Inflammatory macrophage treated with lipopolysaccharide for 4 hours (primary cell): ENCODE measurements around the gene KRT74.
"Not testable (repeated sequence)": the region's sequence is repeated elsewhere in the genome, so short reads cannot be mapped to it uniquely, and the experiment has no call there.

ENCODE experiments used
- DNase-seq: peaks from one replicate; pipeline ENCODE4 v3.0.0-alpha.2; 2020

The KRT74 gene

DNA sequence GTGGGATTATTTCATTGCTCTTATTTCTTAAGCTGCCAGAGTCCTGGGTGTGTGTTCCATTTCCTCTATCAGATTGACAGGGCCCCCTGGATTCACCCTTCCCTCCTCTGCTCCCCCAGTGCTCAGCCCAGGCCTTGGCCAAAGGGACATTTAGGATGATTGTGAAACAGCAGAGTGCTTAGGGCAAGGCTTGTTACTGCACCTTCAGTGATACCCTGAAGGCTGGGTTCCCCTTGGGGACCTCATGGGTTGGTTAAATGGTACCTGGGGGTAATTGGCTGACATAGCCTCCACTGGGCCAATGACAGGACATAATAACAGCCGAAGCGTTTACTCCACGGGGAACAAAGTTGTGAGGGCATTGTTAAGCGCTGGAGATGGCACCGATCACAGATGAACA is 28.9 kb upstream of the KRT74 start:
- no peak for DNase-seq

DNA sequence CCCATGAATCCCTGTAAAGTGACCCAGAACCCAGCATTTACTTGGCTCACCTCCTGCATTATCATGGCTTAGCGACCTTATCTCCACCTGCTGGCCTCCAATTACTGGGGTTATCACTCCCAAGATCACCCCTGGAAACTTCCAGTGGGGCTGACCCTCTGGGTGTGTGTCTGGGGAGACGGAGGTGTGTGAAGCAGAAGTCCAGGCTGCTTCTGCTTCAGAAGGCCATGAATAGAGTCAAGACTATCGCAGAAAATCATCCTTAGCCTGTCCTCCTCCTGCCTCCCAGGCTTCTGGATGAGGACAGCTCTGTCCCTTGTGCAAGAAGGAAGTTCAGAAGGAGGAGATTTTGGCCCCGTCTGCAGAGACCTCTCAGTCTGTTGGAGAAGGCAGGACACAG is 28.0 kb upstream of the KRT74 start:
- DNase-seq = no peak

DNA sequence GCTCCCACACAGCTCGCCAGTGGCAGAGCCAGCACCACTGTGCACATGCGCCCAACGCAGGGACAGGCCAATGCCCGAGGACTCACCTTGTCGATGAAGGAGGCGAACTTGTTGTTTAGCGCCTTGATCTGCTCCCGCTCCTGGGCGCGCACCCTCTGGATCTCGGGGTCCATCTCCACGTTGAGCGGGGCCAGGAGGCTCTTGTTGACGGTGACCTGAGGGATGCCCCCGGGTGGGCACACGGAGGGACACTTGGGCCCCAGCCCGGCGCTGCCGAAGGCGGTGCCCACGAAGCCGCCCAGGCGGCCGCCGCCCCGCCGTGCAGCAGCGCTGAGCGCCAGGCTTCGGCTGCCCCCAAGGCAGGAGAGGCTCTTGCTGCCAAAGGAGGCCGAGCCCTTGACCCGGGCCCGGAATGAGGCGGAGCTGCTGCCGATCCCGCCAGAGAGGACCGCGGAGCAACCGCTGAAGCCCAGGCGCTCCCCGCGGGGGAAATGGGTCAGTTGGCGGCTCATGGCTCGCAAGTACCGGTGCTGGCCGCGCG is 27.4 kb upstream of the KRT74 start, which contains the start of gene KRT72:
KRT72 (minus strand) TSS at position 523 of the 541 bp plus-strand sequence; CDS start at position 512, 11 bp downstream.
- no peak for DNase-seq

DNA sequence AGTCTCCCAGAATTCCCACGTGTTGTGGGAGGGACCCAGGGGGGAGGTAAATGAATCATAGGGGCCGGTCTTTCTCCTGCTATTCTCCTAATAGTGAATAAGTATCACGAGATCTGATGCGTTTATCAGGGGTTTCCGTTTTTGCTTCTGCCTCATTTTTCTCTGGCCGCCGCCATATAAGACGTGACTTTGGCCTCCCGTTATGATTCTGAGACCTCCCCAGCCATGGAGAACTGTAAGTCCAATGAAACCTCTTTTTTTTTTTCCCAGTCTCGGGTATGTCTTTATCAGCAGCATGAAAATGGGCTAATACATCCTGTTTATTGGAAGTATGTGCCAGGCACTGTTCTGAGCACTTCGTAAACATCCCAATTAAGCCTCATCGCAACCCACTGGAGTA is 26.8 kb upstream of the KRT74 start:
- DNase-seq = no peak

DNA sequence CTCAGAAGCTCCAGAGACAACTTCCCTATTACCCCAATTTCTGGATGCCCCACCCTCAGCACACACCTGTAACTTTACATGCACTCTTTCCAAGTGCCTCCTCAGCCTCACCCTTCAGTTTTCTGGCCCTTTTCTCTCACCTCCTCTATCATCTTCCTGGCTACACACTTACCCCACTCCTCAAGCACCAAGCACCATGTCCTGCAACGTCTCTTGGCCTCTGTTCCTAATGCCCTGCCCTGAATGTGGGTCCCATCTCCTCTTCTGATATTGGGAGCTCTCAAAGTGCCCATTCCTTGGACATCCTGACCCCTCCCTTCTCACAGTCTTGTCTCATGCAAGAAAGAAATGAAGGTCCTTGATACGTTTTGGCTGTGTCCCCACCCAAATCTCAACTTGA is 26.4 kb upstream of the KRT74 start:
- no peak for DNase-seq

DNA sequence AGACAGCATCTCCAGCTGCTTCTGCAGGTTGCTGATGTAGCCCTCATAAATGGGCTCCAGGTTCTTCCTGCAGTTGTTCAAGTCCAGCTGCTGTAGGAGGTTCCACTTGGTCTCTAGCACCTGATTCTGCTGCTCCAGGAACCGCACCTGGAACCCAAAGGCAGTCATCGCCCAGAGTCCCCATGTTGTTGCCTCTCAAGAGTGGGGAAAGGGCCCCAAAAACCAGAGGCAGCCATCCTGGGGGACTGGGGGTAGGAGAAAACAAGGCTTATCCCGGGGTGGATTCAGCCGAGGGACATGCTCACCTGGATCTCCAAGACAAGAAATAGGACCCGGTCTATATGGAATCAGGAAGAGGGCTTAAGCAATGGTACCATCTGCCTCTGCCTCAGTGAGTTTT is 25.3 kb upstream of the KRT74 start:
- DNase-seq = no peak

DNA sequence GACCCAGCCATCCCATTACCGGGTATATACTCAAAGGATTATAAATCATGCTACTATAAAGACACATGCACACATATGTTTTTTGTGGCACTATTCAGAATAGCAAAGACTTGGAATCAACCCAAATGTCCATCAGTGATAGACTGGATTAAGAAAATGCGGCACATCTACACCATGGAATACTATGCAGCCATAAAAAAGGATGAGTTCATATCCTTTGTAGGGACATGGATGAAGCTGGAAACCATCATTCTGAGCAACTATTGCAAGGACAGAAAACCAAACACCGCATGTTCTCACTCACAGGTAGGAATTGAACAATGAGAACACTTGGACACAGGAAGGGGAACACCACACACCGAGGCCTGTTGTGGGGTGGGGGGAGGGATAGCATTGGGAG is 20.6 kb upstream of the KRT74 start:
- not testable (repeated sequence) for DNase-seq

DNA sequence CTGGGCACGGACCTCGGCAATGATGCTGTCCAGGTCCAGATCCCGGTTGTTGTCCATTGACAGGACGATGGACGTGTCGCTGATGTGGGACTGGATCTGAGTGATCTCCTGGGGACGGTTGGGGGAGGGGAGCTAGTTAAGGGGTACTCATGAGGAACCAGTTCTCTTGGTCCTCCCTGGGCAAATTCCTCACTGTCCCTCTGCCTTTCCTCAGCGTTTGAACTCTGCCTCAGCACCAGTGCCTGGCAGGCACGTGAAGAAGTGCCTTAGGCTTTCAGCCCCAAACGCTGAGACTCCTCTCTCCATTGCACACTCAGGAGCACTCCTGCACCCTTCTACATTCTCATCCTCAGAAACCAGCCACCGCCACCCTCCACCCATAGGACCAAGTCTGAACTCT is 17.9 kb upstream of the KRT74 start:
- DNase-seq = no peak

DNA sequence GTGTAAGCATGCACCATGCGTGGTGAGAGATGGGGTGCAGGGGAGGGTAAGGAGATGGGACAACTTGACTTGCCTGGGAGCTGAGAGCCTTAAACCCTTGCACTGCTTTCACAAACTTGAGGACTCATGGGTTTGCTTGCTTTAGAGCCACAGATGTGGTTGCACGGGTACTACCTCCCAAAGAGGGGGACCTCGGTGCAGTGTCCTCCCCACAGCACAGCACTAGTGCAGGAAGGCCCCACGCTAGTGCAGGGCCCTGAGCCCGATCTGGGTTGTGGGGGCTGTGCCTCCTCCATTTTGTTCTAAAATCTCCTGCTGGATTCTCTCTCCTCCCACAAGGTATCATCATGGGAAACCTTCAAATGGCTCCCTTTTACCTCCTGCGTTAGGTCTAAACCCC is 16.4 kb upstream of the KRT74 start:
- no peak for DNase-seq

DNA sequence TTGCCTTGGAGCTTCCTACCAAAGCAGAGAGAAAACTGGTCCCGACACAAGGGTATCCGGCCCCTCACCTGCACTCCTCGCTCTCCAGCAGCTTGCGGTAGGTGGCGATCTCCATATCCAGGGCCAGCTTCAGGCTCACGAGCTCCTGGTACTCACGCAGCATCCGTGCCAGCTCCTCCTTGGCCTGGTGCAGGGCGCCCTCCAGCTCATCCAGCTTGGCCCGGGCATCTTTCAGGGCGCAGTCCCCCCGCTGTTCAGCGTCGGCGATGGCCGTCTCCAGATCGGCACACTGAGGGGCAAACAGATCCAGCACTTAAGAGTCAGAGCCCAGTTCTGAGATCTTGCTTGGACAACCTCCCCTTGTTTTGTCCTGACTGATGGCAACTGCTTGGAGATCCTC is 13.9 kb upstream of the KRT74 start:
- DNase-seq = no peak

DNA sequence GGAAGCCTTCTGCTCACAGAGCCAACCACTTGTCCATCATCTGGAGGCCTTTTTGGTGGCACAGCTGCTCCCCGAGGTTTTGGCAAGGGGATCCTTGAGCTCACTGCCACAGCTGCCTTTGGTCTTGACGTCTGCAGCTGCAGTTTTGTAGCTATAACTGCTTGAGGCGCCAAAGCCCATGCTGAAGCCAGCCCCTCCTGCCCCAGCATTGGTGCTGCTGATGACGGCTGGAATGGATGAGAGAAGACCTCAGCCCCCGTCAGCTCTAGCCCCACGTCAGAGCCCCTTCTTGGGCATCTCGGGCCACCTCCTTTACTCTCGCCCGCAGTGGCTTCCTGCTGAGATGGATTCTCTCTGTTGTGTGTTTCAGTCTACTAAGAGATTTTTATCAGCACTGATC is 12.3 kb upstream of the KRT74 start:
- no peak for DNase-seq

DNA sequence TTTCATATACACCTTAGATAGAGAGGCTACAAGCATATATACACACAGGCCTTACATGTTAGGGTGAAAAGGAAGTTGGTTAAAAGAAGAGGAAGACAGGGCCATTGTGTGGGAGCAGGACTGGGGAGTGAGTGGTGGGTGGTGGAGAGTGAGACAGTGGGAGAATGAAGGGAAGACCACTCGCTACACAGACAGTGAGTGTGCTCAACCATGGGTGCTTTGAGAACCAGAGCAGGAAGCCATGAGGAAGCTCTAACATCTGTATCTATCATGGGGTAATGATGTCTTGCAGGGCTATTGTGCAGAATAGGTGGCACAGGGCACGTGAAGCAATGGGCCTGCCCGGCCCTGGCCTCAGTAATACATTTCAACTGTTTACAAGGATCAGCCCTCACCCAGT is 11.4 kb upstream of the KRT74 start:
- peak; percentile 17 for DNase-seq

DNA sequence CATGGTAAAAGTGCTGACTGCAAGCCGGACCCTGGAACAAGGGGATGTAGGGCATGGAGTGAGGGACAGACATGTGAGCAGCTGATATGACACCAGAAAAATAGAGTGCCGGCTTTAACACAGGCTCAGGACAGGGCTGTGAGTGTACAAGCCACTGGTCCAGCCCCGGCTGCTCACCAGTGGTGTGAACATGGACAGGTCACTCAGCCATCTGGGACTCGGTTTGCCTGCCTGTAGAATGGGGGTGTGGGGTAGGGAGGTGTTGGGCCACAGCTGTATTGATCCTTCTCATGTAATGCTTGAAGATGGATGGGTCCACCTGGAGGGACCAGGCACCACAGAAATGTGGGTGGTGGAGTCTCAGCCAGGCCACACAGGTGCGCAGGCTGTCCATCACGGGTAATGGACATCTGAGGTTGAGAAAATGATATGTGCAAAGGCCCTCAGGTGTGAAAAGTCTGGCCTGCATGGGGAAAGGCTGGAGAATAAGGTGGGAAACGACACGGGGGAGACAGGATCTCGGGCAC is 10.6 kb upstream of the KRT74 start:
- no peak for DNase-seq

DNA sequence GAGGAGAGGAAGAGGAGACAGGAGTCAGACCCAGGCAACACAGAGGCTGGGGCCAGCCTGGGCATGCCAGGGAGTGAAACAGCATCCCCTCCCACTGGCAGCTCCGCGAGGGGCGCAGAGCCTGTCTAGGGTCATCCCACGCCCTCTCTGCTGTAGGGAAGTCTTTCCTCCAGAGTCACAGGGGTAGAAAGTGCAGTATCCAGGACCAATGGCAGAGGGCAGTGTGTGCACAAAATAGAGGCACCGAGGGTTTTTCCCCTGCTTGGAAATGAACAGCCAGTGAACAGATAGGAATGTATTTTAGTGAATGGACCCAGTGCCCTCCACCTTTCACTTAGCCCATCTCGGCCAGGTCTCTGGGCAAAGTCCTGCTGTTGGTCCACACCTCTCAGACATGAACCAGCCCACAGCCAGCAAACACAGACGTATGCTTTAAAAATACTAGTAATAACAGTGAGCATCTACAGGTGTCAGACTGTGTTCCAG is 9.4 kb upstream of the KRT74 start:
- DNase-seq = peak; percentile 71

DNA sequence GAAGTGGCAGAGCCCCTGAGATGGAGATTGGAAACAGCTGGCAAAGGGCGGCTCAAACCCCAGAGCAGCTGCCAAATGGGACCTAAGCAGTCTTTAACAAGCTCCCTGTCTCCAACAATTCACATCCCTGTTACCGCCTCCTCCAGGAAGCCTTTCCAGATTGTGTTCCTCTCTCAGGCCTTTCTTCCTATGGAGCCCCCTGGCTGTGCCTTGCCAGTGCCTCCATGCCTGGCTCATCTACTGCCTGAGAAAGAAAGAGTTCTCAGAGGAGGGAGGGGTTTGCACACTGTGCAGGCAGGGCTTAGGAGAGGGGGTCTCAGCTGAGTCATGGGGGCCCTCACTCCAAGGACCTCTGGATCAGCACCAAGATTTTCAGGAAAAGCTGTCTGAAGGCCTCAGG is 8.8 kb upstream of the KRT74 start:
- DNase-seq = no peak

DNA sequence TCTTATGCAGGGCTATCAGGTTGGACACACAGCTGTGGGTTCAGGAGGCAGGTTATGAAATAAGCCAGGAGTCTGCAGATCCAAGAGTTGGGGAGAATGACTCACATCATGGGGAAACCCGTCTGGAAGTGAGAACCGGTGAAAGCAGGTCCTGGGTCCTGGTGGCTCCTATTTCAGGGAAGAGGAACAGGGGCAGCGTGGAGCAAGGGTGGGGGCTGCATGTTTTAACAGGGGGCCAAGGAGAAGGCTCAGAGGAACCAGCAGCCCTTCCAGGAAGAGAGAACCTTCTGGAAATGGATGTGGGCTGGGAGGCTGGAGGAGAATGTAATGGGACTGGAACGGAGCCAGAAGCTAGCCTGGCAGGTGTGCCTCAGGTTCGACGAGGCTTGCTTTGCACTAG is 7.8 kb upstream of the KRT74 start:
- DNase-seq = peak; percentile 15

DNA sequence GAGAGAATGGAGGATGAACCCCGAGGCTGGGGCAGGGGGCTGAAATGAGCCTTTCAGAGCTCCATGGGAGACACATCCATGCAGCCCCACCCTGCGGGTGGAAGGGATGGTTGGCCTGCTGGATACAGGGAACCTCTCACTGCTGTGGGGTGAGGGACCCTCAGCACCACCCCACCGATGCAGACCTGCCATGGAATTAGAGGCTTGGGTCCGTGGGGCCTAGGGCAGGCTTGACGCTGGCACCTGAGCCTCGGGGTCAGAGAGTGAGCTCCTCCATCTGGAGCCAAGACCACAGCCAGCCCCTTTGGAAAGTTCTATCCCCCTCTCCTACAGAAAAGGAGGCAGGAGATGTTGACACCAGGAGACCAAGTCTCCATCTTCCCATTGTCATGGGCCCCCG is 7.4 kb upstream of the KRT74 start:
- DNase-seq = no peak

DNA sequence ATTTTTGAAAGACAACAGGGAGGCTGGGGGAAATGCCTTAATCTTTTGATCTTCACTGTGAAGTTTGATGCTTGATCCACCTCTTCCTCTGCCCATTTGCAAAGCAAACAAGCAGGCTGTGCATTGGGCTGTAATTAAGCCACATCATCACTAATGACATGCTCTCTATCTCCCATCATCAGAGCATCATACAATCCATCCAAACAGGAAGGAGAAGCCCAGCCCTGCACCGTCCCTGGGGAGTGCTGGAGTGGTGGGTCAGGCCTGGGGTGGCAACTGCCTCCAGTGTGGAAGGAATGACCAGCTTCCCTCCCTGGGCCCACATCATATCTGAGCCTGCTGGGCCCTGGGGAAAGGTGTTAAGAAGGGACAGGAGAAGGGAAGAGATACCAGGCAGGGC is 6.9 kb upstream of the KRT74 start:
- DNase-seq = no peak

DNA sequence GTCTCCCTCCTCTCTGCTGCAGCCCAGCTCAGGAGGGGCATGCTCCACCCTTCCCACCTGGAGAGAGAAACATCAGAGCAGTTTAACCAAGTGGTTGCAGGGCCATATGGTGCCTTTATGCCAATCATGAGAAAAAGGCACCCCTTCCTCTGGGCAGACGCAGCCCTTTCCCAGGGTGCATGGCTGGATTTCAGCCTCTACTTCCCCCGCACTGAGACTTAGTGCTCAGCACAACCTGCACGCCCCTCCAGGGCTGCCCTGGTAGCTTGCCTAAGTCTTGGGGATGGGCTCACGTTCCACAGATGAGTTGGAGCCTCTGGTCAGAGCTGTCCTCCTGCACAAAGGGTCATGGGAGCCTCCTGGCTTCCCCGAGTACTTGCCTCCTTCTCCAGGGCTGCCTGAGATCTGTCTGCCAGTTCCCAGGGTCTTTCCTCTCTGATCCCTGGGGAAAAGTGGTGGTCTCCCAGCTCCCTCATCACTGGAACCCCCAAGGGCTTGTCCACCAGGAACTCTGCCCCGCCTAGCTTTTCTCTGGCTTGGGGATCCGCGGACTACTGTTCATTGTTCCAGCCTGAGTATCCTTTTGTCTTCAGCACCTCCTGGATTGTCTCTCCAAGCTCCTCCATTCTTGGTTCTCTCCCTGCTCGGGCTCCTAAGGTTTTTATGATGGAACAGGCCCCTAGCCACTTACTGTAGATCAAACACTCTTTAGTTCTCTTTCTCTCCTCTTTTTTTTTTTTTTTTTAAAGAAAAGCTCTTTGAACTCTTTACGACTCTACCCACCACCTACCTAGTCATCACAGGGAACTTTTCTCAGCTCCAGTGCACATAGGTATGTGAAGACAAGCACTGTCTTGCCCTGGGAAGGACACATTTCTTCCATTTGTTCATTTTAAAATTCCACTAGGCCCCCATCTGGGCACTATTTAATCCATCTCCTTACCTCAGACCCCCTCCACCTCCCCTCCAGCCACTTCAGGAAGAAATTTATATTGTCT is 6.1 kb upstream of the KRT74 start:
- DNase-seq = no peak

DNA sequence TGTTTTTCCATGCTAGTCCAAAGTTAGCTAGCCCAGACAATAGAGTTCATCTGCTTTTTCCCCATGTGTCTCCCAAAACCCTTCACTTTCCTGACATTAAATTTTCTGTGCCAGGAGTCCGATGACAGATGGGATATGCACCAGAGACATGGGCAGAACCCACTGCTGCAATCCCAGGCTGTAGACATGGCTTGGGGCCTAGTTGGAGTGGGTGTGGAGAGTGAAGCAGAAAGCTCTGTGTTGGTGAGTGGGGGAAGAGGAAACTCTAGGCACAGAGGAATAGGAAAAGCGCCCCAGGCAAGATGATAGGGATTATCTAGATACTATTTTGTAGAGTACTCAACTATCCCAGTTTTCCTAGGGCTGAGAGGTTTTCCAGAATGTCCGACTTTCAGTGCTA is 4.8 kb upstream of the KRT74 start:
- no peak for DNase-seq

DNA sequence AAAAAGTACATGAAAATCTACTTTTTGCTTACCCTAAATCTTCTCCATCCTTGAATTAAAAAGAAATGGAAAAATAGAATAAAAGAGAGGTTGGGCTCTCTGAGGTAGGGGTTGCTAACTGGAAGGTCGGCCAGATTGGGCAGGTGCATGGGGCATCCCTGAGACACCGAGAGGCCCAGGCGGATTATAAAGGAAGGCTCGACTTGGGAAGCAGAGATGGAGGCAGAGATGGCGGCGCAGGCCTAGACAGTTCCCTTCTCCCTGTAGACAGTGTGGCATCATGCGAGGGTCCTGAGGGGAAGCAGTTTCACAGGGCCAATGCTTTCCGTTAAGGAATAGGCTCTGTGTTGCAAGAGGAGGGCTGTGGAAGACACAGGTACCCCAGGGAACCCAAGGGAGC is 3.7 kb upstream of the KRT74 start:
- no peak for DNase-seq

DNA sequence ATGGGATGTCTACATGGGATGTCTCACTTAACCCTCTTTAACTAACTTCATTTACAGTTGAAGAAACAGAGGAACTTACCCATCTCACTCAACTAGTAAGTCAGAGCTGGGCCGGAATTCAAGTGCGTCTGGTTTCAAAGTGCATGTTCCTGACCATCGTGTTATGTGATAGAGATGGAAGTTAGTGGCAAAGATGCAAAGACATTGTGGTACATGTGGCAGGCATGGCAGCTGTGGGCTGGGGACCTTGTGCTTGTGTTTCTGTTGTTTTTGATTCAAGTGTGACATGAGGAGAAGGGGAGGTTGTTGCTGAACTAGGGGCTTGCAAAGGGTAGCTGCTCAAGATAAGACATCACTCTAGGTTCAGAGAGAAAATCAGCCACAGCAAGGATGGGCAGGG is 2.3 kb upstream of the KRT74 start:
- DNase-seq = no peak

DNA sequence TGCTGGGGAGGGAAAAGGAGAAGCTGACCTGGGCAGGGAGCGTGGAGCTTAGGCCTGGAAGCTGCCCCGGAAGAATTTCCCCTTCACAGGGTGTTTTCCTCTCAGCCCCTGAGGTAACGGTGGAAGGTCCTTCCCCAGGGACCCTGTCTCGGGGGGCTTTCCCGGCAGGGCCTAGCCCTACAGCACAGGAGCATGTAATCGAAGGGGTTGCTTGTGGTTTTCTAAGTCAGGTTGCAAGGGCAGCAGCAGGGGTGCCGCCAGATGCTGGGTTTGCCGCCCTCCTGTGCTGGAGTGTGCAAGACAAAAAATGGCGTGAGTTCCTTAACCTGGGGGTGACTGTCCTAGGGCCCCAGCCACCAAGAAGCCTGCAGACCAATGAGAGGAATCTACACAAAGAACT is 1.6 kb upstream of the KRT74 start:
- no peak for DNase-seq

DNA sequence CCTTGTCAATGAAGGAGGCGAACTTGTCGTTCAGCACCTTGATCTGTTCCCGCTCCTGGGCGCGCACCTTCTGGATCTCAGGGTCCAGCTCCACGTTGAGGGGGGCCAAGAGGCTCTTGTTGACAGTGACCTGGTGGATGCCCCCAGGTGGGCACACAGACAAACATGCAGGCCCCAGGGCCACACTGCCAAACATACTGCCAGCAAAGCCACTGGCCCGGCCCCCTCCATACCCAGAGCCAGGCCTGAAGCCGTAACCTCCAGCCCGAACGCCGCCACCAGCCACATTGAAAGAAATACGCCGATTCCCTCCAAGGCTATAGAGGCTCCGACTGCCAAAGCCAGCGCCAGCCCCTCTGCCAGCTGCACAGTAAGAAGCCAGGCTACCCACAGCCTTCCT is 337 bp downstream of the KRT74 start:
- no peak for DNase-seq
